H9 (cell line): Measurements from ENCODE around the gene BCL2L2. TPM values are rescaled to one million over a fixed set of nuclear protein-coding genes. Genes with fewer than 3 reads are reported as not detected.

Experiments
- DNase-seq: peaks from one replicate; pipeline ENCODE4 v3.0.0-alpha.2; 2017
- H2AFZ ChIP-seq: one replicate; pipeline ENCODE4 v1.6.1; 2013; ENCODE audit warnings: mild to moderate bottlenecking, low read length, control low read depth, moderate library complexity
- H2AK5ac ChIP-seq: 2 replicates; pipeline ENCODE4 v1.6.1; 2013; ENCODE audit warnings: low read length, control low read depth, mixed read lengths; ENCODE audit not compliant: insufficient read length
- H2BK120ac ChIP-seq: one replicate; pipeline ENCODE4 v1.6.1; 2013; ENCODE audit warnings: low read depth, mild to moderate bottlenecking, low read length, control low read depth, inconsistent platforms; ENCODE audit not compliant: poor library complexity, severe bottlenecking
- H2BK12ac ChIP-seq: 2 replicates; pipeline ENCODE4 v1.6.1; 2013; ENCODE audit warnings: low read length, control low read depth, mixed read lengths, low read depth; ENCODE audit not compliant: insufficient read length
- H2BK15ac ChIP-seq: 2 replicates; pipeline ENCODE4 v1.6.1; 2013; ENCODE audit warnings: low read depth, low read length, control low read depth
- H2BK20ac ChIP-seq: one replicate; pipeline ENCODE4 v1.6.1; 2013; ENCODE audit warnings: low read depth, mild to moderate bottlenecking, low read length, control low read depth, inconsistent platforms; ENCODE audit not compliant: poor library complexity, severe bottlenecking
- H2BK5ac ChIP-seq: 2 replicates; pipeline ENCODE4 v1.6.1; 2013; ENCODE audit warnings: low read length, control low read depth, mixed read lengths; ENCODE audit not compliant: insufficient read length
- H3K14ac ChIP-seq: 2 replicates; pipeline ENCODE4 v1.6.1; 2013; ENCODE audit warnings: low read length, control low read depth; ENCODE audit not compliant: insufficient read depth
- H3K18ac ChIP-seq: 2 replicates; pipeline ENCODE4 v1.6.1; 2013; ENCODE audit warnings: low read depth, mild to moderate bottlenecking, mixed read lengths, low read length, control low read depth; ENCODE audit not compliant: insufficient read length
- H3K23ac ChIP-seq: 2 replicates; pipeline ENCODE4 v1.6.1; 2013; ENCODE audit warnings: low read length, control low read depth, mixed read lengths, low read depth; ENCODE audit not compliant: insufficient read length
- H3K23me2 ChIP-seq: 2 replicates; pipeline ENCODE4 v1.6.1; 2013; ENCODE audit warnings: low read depth, mild to moderate bottlenecking, mixed read lengths, low read length, control low read depth; ENCODE audit not compliant: insufficient read length, poor library complexity, severe bottlenecking
- H3K27ac ChIP-seq: 2 replicates; pipeline ENCODE4 v1.5.1; 2013; ENCODE audit warnings: low read length, control low read depth, mixed read lengths, low read depth; ENCODE audit not compliant: insufficient read length
- H3K27me3 ChIP-seq: 2 replicates; pipeline ENCODE4 v1.6.1; 2013; ENCODE audit warnings: low read length, control low read depth, inconsistent platforms; ENCODE audit not compliant: insufficient read depth
- H3K4ac ChIP-seq: 2 replicates; pipeline ENCODE4 v1.6.1; 2013; ENCODE audit warnings: low read depth, mild to moderate bottlenecking, control low read depth, inconsistent platforms, low read length, moderate library complexity
- H3K4me1 ChIP-seq: 2 replicates; pipeline ENCODE4 v1.6.1; 2013; ENCODE audit warnings: low read length, control low read depth, inconsistent platforms; ENCODE audit not compliant: insufficient read depth
- H3K4me2 ChIP-seq: 2 replicates; pipeline ENCODE4 v1.6.1; 2013; ENCODE audit warnings: low read length, control low read depth, mixed read lengths; ENCODE audit not compliant: insufficient read length, insufficient read depth
- H3K56ac ChIP-seq: 2 replicates; pipeline ENCODE4 v1.6.1; 2013; ENCODE audit warnings: low read depth, mild to moderate bottlenecking, mixed read lengths, low read length, control low read depth; ENCODE audit not compliant: insufficient read length
- H3K79me1 ChIP-seq: 2 replicates; pipeline ENCODE4 v1.6.1; 2013; ENCODE audit warnings: low read depth, mild to moderate bottlenecking, moderate library complexity, low read length, control low read depth, inconsistent platforms; ENCODE audit not compliant: insufficient read depth, poor library complexity, severe bottlenecking
- H3K79me2 ChIP-seq: 2 replicates; pipeline ENCODE4 v1.6.1; 2013; ENCODE audit warnings: low read length, control low read depth, inconsistent platforms; ENCODE audit not compliant: insufficient read depth
- H3K9ac ChIP-seq: 2 replicates; pipeline ENCODE4 v1.6.1; 2013; ENCODE audit warnings: low read length, control low read depth, mixed read lengths; ENCODE audit not compliant: insufficient read length; ENCODE audit errors: extremely low read depth
- H3K9me3 ChIP-seq: one replicate; pipeline ENCODE4 v1.6.1; 2013; ENCODE audit warnings: low read depth, low read length, inconsistent platforms; ENCODE audit not compliant: control insufficient read depth
- H3T11ph ChIP-seq: one replicate; pipeline ENCODE4 v1.6.1; 2013; ENCODE audit warnings: mild to moderate bottlenecking, low read length, control low read depth, inconsistent platforms
- H4K20me1 ChIP-seq: one replicate; pipeline ENCODE4 v1.6.1; 2013; ENCODE audit not compliant: control insufficient read depth, insufficient read length, insufficient read depth
- H4K5ac ChIP-seq: 2 replicates; pipeline ENCODE4 v1.6.1; 2013; ENCODE audit warnings: low read depth, mild to moderate bottlenecking, mixed read lengths, low read length, control low read depth; ENCODE audit not compliant: insufficient read length
- H4K8ac ChIP-seq: replicated peaks from 2 replicates; pipeline ENCODE4 v1.6.1; 2013; ENCODE audit warnings: low read length, control low read depth, mixed read lengths, low read depth; ENCODE audit not compliant: insufficient read length
- H4K91ac ChIP-seq: 2 replicates; pipeline ENCODE4 v1.6.1; 2013; ENCODE audit warnings: low read depth, mild to moderate bottlenecking, moderate library complexity, mixed read lengths, low read length, control low read depth; ENCODE audit not compliant: insufficient read length
- H3K27ac Mint-ChIP-seq, 3 experiments: 2 replicates in 2 of 3; 3 replicates in 1 of 3; pipeline ENCODE4 v1.8.0; 2020 to 2021; ENCODE audit warnings: mixed read lengths in 3 of 3, mild to moderate bottlenecking in 1 of 3, moderate library complexity in 1 of 3
- H3K27me3 Mint-ChIP-seq: 2 replicates; pipeline ENCODE4 v1.8.0; 2021; ENCODE audit warnings: low read depth, mild to moderate bottlenecking, moderate library complexity, mixed read lengths
- H3K36me3 Mint-ChIP-seq, 3 experiments: 2 replicates in 2 of 3; 3 replicates in 1 of 3; pipeline ENCODE4 v1.8.0; 2020 to 2021; ENCODE audit warnings: low read depth in 3 of 3, mixed read lengths in 3 of 3; ENCODE audit not compliant: insufficient read depth in 1 of 3
- H3K4me1 Mint-ChIP-seq, 2 experiments: 2 replicates each; pipeline ENCODE4 v1.8.0; 2020; ENCODE audit warnings: mixed read lengths in 2 of 2
- H3K4me3 Mint-ChIP-seq, 2 experiments: 2 replicates in 1 of 2; 3 replicates in 1 of 2; pipeline ENCODE4 v1.8.0; 2020 to 2021; ENCODE audit warnings: mild to moderate bottlenecking in 2 of 2, mixed read lengths in 2 of 2, moderate library complexity in 1 of 2
- H3K9me3 Mint-ChIP-seq, 2 experiments: 2 replicates in 1 of 2; 3 replicates in 1 of 2; pipeline ENCODE4 v1.8.0; 2020; ENCODE audit warnings: mild to moderate bottlenecking in 2 of 2, mixed read lengths in 2 of 2, moderate library complexity in 1 of 2
- WGBS: extraction: QIAGEN DNeasy Blood & Tissue Kit; methylation state at CpG from one replicate; pipeline ENCODE4 v1.1.7; 2013; ENCODE audit warnings: missing lambda C conversion rate, low lambda C conversion rate, mixed read lengths; ENCODE audit not compliant: insufficient read length; ENCODE audit errors: extremely low coverage; 5-methylcytosine and 5-hydroxymethylcytosine counted together
- total RNA-seq: library from RNA; stranded (reverse); gene quantifications from 2 replicates; pipeline ENCODE4 v1.2.1, GENCODE V29; 2021
- TF ChIP-seq, protein P1 (sequence below): fragments of 200-600 bp; sonication (generic); conservative IDR thresholded peaks from 3 replicates; pipeline ENCODE4 v1.8.0; 2021; ENCODE audit warnings: antibody characterized with exemption, mild to moderate bottlenecking

The BCL2L2 gene
- total RNA-seq, 1 experiment from 2014 or later: 8.4 TPM

DNA sequence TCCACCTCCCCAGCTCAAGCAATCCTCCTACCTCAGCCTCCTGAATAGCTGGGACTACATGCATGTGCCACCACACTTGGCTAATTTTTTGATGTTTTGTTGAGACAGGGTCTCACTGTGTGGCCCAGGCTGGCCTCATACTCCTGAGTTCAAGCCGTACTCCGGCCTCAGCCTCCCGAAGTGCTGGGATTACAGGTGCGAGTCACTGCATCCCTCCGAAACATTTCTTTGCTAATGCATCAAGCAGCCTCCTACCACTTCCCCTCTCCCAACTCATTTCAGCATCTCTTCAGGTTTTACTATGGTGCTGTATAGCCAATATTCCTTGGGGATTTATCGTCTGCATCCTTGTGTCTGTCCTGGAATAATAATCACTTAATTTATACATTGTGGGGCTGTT is 48.4 kb downstream of the BCL2L2 start:
- no peaks in the 10 kb centered on the region for H3K79me2 ChIP-seq
- no peak overlapping the region for H2BK12ac ChIP-seq
- Mint-ChIP-seq H3K4me1 (peaks cover 12 to 14% of the 10 kb centered on the region in 2 experiments), H3K9me3 (no peaks in the 10 kb centered on the region; a peak in 2 of 5 replicates), H3K36me3 (peaks cover 19 to 38% (median 31%) of the 10 kb centered on the region in 3 experiments), H3K4me3 (no peak overlapping the region), H3K27me3 (peaks cover 39% of the 10 kb centered on the region), H3K27ac (no peak overlapping the region)
- H2BK5ac ChIP-seq: no peak overlapping the region
- H3K4me2 ChIP-seq: no peak overlapping the region
- peaks cover 5% of the 10 kb centered on the region for H3K23me2 ChIP-seq
- TF ChIP-seq, protein P1, sequence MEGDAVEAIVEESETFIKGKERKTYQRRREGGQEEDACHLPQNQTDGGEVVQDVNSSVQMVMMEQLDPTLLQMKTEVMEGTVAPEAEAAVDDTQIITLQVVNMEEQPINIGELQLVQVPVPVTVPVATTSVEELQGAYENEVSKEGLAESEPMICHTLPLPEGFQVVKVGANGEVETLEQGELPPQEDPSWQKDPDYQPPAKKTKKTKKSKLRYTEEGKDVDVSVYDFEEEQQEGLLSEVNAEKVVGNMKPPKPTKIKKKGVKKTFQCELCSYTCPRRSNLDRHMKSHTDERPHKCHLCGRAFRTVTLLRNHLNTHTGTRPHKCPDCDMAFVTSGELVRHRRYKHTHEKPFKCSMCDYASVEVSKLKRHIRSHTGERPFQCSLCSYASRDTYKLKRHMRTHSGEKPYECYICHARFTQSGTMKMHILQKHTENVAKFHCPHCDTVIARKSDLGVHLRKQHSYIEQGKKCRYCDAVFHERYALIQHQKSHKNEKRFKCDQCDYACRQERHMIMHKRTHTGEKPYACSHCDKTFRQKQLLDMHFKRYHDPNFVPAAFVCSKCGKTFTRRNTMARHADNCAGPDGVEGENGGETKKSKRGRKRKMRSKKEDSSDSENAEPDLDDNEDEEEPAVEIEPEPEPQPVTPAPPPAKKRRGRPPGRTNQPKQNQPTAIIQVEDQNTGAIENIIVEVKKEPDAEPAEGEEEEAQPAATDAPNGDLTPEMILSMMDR: no peak
- H4K5ac ChIP-seq: no peak overlapping the region
- H3K18ac ChIP-seq: no peak overlapping the region
- DNase-seq: no peak
- 0 out of 2 replicates have a peak, but pooled peaks cover 2% of the 10 kb centered on the region for H3K4me1 ChIP-seq
- no peaks in the 10 kb centered on the region; the same call in 1 of the 2 replicates for H3K27me3 ChIP-seq
- H2BK20ac ChIP-seq: no peak overlapping the region
- no peak overlapping the region for H3K56ac ChIP-seq
- H4K91ac ChIP-seq: no peak overlapping the region
- no peak overlapping the region for H3T11ph ChIP-seq
- no CpG with 5 or more reads among the region's 6 CpGs for WGBS
- no peak overlapping the region for H3K9ac ChIP-seq
- no peak overlapping the region for H3K27ac ChIP-seq
- no peak overlapping the region for H3K23ac ChIP-seq
- no peak overlapping the region for H2AK5ac ChIP-seq
- H3K79me1 ChIP-seq: no peaks in the 10 kb centered on the region
- no peak overlapping the region for H3K4ac ChIP-seq
- H3K9me3 ChIP-seq: no peaks in the 10 kb centered on the region
- H3K14ac ChIP-seq: no peak overlapping the region
- H4K8ac ChIP-seq: no peak overlapping the region
- no peak overlapping the region for H2AFZ ChIP-seq
- H2BK15ac ChIP-seq: no peak overlapping the region
- no peak overlapping the region for H2BK120ac ChIP-seq
- no peaks in the 10 kb centered on the region for H4K20me1 ChIP-seq
